HepG2 (cell line): ENCODE results near the gene SYNJ2. TPM values are rescaled to one million over a fixed set of nuclear protein-coding genes. Genes with fewer than 3 reads are reported as not detected.

Experiments
- ADNP ChIP-seq: sonication (generic); formaldehyde crosslinking; IDR thresholded peaks from 2 replicates; pipeline ENCODE4 v1.4.0; 2020; ENCODE audit warnings: missing genetic modification reagents
- ATF4 ChIP-seq, 2 experiments: fragments of 450-650 bp in 1 of 2; sonication (generic) in 1 of 2; formaldehyde crosslinking; IDR thresholded peaks; 2 replicates each; pipeline versions ENCODE4 v1.5.0 to v1.8.0; 2020 to 2022; ENCODE audit warnings: mild to moderate bottlenecking in 1 of 2, missing genetic modification reagents in 1 of 2
- CENPX ChIP-seq: sonication (generic); formaldehyde crosslinking; IDR thresholded peaks from 2 replicates; pipeline ENCODE4 v1.9.0; 2021; ENCODE audit warnings: mild to moderate bottlenecking, missing genetic modification reagents, moderate library complexity
- FOSL1 ChIP-seq: sonication (generic); formaldehyde crosslinking; IDR thresholded peaks from 2 replicates; pipeline ENCODE4 v1.9.0; 2021; ENCODE audit warnings: missing genetic modification reagents, borderline replicate concordance
- GLMP ChIP-seq: sonication (generic); formaldehyde crosslinking; IDR thresholded peaks from 2 replicates; pipeline ENCODE4 v1.9.0; 2021; ENCODE audit warnings: missing genetic modification reagents, mild to moderate bottlenecking, borderline replicate concordance
- HDAC6 ChIP-seq: fragments of 200-600 bp; sonication (generic); IDR thresholded peaks from 2 replicates; pipeline ENCODE4 v1.7.0; 2017; ENCODE audit warnings: mild to moderate bottlenecking, antibody characterized with exemption, low read length, low read depth
- MAZ ChIP-seq, 2 experiments: sonication (generic) in 1 of 2; formaldehyde crosslinking in 1 of 2; IDR thresholded peaks; 2 replicates each; pipeline versions ENCODE4 v1.5.0 to v1.6.1; 2012 to 2020; ENCODE audit warnings: low read depth in 2 of 2, mild to moderate bottlenecking in 2 of 2, borderline replicate concordance in 1 of 2, improper control_type of control experiment in 1 of 2, low read length in 1 of 2, missing genetic modification reagents in 1 of 2, moderate library complexity in 1 of 2
- NCOA5 ChIP-seq: sonication (generic); formaldehyde crosslinking; IDR thresholded peaks from 2 replicates; pipeline ENCODE4 v1.4.0; 2020; ENCODE audit warnings: missing genetic modification reagents
- POGZ ChIP-seq: sonication (generic); formaldehyde crosslinking; IDR thresholded peaks from 2 replicates; pipeline ENCODE4 v1.4.0; 2020; ENCODE audit warnings: mild to moderate bottlenecking, missing genetic modification reagents
- ZBTB4 ChIP-seq: sonication (generic); formaldehyde crosslinking; IDR thresholded peaks from 2 replicates; pipeline ENCODE4 v1.4.0; 2020; ENCODE audit warnings: missing genetic modification reagents, mild to moderate bottlenecking, borderline replicate concordance
- ZFP91 ChIP-seq: sonication (generic); formaldehyde crosslinking; IDR thresholded peaks from 2 replicates; pipeline ENCODE4 v1.9.0; 2022; ENCODE audit warnings: missing genetic modification reagents, mild to moderate bottlenecking, borderline replicate concordance
- ZIK1 ChIP-seq: sonication (generic); formaldehyde crosslinking; IDR thresholded peaks from 2 replicates; pipeline ENCODE4 v1.5.0; 2020; ENCODE audit warnings: mild to moderate bottlenecking, low read depth, missing genetic modification reagents, borderline replicate concordance
- ZKSCAN5 ChIP-seq: sonication (generic); formaldehyde crosslinking; IDR thresholded peaks from 2 replicates; pipeline ENCODE4 v1.5.1; 2020; ENCODE audit warnings: mild to moderate bottlenecking, missing genetic modification reagents
- ZNF253 ChIP-seq: sonication (generic); formaldehyde crosslinking; IDR thresholded peaks from 2 replicates; pipeline ENCODE4 v1.8.0; 2022; ENCODE audit warnings: mild to moderate bottlenecking, missing genetic modification reagents, borderline replicate concordance
- ZNF280B ChIP-seq: sonication (generic); formaldehyde crosslinking; IDR thresholded peaks from 2 replicates; pipeline ENCODE4 v1.5.0; 2020; ENCODE audit warnings: missing genetic modification reagents, mild to moderate bottlenecking, borderline replicate concordance
- ZNF569 ChIP-seq: sonication (generic); formaldehyde crosslinking; IDR thresholded peaks from 2 replicates; pipeline ENCODE4 v1.5.0; 2020; ENCODE audit warnings: mild to moderate bottlenecking, missing genetic modification reagents, moderate library complexity, borderline replicate concordance
- ZNF572 ChIP-seq: sonication (generic); formaldehyde crosslinking; IDR thresholded peaks from 2 replicates; pipeline ENCODE4 v1.5.1; 2020; ENCODE audit warnings: mild to moderate bottlenecking, missing genetic modification reagents
- ZNF746 ChIP-seq: sonication (generic); formaldehyde crosslinking; IDR thresholded peaks from 2 replicates; pipeline ENCODE4 v1.8.0; 2022; ENCODE audit warnings: mild to moderate bottlenecking, missing genetic modification reagents
- ZNF747 ChIP-seq: sonication (generic); formaldehyde crosslinking; IDR thresholded peaks from 2 replicates; pipeline ENCODE4 v1.8.1; 2023; ENCODE audit warnings: missing genetic modification reagents, mild to moderate bottlenecking, borderline replicate concordance
- ZNF841 ChIP-seq: sonication (generic); formaldehyde crosslinking; IDR thresholded peaks from 2 replicates; pipeline ENCODE4 v1.8.1; 2023; ENCODE audit warnings: missing genetic modification reagents, borderline replicate concordance
- ZSCAN31 ChIP-seq: sonication (generic); formaldehyde crosslinking; IDR thresholded peaks from 2 replicates; pipeline ENCODE4 v1.5.0; 2020; ENCODE audit warnings: low read depth, mild to moderate bottlenecking, missing genetic modification reagents
- polyA plus RNA-seq, 8 experiments: library from polyadenylated mRNA; depleted of rRNA in 3 of 8; stranded (reverse) in 7 of 8; unstranded in 1 of 8; fragments of >200 nt; fragmentation: Illumina TruSeq in 4 of 8; extraction: Trizol in 4 of 8; gene quantifications; 2 replicates each; pipeline versions ENCODE4 v1.2.1 to v1.2.3, GENCODE V29; 2011 to 2016; ENCODE audit warnings: low read depth in 4 of 8, missing spikeins in 1 of 8, mixed read lengths in 1 of 8; ENCODE audit not compliant: insufficient read depth in 1 of 8
- total RNA-seq, 5 experiments: library from RNA; depleted of rRNA; stranded (reverse); fragments of >200 nt; fragmentation: Illumina TruSeq; extraction: Trizol; gene quantifications; 2 replicates each; pipeline ENCODE4 v1.2.3, GENCODE V29; 2016; ENCODE audit warnings: low read depth in 1 of 5

Gene SYNJ2
- total and polyA plus RNA-seq, 2 of the 13 experiments (the other 11 are each of a cell fraction or from before 2014, with no cell fraction given) = 39.1 to 57.6 TPM

- TF ChIP-seq ZFP91 = 0 out of 2 replicates have a peak, but pooled peaks have one; percentile 28
- TF ChIP-seq ATF4 (CRISPR knock-in tag; IDR thresholded peaks at IDR 0.05) = 0 out of 4 replicates have a peak, but pooled peaks of 1 of the 2 experiments have one; percentile 12
- no peak for TF ChIP-seq ZSCAN31 (CRISPR knock-in tag)
- TF ChIP-seq ZNF841 (CRISPR knock-in tag) = no peak
- TF ChIP-seq POGZ (CRISPR knock-in tag) = no peak
- TF ChIP-seq ZNF253 (CRISPR knock-in tag) = no peak
- no peak for TF ChIP-seq ZNF280B (CRISPR knock-in tag)
- no peak for TF ChIP-seq HDAC6
- no peak for TF ChIP-seq FOSL1 (CRISPR knock-in tag)
- TF ChIP-seq ZNF747 (CRISPR knock-in tag) = no peak
- no peak for TF ChIP-seq ZIK1 (CRISPR knock-in tag)
- TF ChIP-seq NCOA5 = no peak
- peak; percentile 94 for TF ChIP-seq ADNP (CRISPR knock-in tag)
- no peak for TF ChIP-seq MAZ (IDR thresholded peaks at IDR 0.05; ENCODE audit: borderline replicate concordance, low read depth, low read length)
- TF ChIP-seq MAZ (CRISPR knock-in tag; IDR thresholded peaks at IDR 0.05; ENCODE audit: low read depth) = no peak
- TF ChIP-seq GLMP (CRISPR knock-in tag) = no peak
- TF ChIP-seq ZBTB4 (CRISPR knock-in tag) = no peak
- no peak for TF ChIP-seq ZNF569 (CRISPR knock-in tag)
- no peak for TF ChIP-seq CENPX (CRISPR knock-in tag)
- TF ChIP-seq ZNF746 = no peak
- no peak for TF ChIP-seq ZNF572
- TF ChIP-seq ZKSCAN5 (CRISPR knock-in tag) = no peak
These were observed 27.1 kb downstream of the SYNJ2 start (continued) for GRCh38 chr6:158008864-158009113.
